ENCODE results near the gene TF. TPM values are rescaled to one million over a fixed set of nuclear protein-coding genes. Genes with fewer than 3 reads are reported as not detected.
A peak's percentile ranks its signal among the peaks of the same experiment; 100 is the strongest.

Gene TF
- total RNA-seq, 1 donor from 2014 or later, result 15.7 TPM

DNA sequence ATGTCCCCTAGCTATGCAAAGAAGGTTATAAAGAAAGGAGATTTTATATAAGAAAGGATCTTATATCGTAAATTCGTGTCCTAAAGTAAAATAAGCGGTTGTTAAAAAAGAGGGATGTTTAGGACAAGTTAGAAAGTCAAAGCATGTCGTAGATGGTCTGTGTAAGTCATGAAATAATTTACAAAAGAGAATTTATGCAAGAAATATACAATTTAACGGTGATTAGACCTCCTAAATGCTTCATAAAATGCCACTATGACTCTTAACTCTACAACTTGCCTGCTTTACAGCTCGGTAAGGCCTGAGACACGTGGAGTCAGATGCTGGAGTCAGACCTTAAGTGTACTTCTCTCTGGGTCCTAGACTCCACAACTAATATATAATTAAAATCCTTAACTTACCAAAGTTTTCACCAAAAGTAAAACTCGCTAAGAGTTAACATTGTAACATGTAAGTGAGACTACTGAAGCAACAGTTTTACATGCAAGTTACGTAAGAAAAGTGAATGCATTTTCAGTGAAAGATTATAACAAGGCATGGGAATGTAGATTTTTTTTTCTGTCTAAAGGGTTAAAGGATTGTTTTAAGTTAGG lies 46.1 kb downstream of the TF start:
- intact Hi-C loops (cut with DNase I), result no loop called here
- ATAC-seq (no peak), DNase-seq (ENCODE audit: missing footprints) (no peak)

DNA sequence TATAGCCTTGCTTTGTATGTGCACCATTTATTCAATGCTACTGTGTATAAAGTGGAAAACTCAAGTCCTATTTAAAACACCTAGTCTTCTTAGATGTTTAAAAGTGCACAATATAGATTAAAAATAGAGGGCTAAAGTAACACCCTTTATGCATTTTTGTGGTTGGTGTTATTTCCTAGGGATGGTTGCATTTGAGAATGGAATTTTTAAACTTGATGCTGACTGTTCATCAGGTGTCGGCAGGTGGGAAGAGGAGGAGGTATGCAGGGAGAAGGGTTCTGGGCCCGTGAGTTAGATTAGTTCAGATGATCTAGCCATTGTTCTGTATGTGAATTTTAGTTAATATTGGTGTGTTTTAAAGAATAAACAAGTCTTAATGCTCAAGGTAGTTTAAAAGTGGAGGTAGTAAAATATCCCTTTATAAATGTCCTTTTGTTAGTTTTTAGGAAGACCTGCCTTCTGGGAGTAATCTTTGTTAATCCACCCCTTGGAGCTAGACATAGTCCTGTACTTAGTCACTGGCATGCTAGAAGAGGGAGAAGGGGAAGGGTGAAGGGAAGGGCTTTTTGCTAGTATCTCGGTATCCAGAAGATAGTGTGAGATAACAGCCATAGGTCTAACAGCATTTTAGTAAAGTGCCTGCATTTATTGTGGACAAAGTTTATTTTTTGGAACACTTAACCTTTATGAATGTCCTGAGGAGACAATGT lies 51.4 kb downstream of the TF start:
- ATAC-seq, result no peak
- no peak for DNase-seq (ENCODE audit: missing footprints)
- intact Hi-C loops (cut with DNase I), result no loop called here

DNA sequence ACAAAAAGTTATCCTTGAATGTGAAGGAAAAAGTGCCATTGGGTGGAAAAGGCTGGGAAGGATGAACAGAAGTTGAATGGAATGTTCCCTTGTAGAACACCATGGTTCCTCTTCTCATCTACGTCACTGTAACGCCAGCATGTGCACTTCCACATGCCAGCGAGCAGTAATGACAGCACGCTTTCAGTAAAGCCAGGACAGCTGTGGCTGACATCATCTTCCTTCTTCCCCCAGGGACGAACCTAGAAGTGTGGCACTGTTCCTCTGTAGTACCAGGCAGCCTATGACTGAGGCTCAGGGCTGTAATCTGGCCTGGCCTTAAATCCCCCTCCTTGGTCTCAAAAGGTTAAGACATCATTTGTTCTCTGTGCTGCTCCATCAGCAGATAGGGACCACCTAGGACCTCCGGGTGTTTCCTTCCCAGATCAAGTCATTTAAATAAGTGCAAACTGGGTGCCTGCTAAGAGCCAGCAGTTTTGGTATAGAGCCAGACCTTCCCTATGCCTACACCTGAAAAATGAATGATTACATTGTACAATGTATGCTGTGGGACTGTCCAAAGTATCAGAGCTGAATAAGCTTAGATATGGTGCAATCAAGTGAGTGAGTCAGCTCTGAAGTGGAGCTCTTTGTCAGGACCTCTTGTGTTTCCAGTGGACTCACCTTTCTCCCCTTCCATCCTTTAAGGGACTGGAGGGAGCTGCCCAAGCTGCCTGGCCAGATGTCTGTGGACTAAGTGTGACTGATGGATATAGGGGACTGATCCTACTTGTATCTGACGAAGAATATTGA lies 53.8 kb downstream of the TF start:
- intact Hi-C loops (cut with DNase I), result loop anchor here (10.0 kb wide), 1 partner anchor 1075 kb away; the partner anchor contains the start of gene NPHP3
- peak; percentile 52 for ATAC-seq
- DNase-seq (ENCODE audit: missing footprints), result no peak

DNA sequence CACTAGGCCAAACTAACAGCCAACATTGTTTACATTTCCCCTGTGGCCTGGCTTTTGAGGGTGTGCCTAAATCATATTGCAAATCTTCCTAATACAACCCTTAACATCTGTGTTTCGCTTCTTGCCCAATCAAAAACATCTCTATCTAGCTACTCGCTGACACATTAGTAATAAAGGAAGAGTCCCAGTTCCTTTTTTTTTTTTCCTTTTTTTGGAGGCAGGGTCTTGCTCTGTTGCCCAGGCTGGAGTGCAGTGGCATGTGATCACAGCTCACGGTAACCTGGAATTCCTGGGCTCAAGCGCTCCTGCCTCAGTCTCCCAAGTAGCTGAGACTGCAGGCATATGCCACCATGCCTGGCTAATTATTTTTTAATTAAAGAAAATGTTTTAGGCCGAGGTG lies 57.3 kb downstream of the TF start:
- DNase-seq (ENCODE audit: missing footprints), result no peak
- ATAC-seq, result no peak
- intact Hi-C loops (cut with DNase I), result loop anchor here (10.0 kb wide), 1 partner anchor 1079 kb away; the partner anchor contains the start of gene NPHP3

DNA sequence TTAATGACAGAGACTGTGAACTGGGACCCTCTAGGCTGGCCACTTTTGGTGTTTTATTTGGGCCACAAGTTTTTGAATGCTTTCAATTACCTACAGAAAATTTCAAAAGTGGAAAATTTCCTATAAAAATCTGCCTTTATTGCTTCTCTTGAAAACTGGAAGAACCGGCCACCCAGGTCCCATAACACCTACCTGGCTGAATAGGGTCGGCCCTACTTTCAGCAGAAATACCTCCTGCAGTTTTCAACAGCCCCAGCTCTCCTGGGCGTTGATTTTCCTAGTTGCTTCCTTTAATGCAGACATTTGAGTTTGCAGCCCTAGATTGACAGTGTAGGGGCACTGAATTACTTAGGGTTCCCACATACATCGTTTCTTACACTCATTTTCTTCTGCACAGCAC lies 58.7 kb downstream of the TF start:
- intact Hi-C loops (cut with DNase I), result loop anchor here (5.0 to 10.0 kb wide), 2 partner anchors 143 to 1080 kb away; partner anchors contain the start of genes NPHP3 and TOPBP1
- DNase-seq (ENCODE audit: missing footprints), result no peak
- no peak for ATAC-seq

DNA sequence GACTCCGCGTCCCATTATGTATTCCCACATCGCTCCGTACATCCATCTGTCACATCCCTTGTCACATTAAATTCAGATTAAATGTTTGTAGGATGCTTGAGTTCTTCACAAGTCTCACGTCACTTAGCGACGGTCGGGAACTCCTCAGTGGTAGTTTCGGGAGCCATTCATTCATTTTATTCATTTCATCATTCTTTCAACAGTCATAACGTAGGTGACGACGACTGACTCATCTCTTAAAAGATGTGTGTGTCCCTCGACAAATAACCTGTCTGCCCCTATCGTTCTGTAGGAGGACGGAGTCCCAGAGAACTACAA lies 59.1 kb downstream of the TF start:
- ATAC-seq (no peak), DNase-seq (ENCODE audit: missing footprints) (no peak)
- intact Hi-C loops (cut with DNase I), result loop anchor here (5.0 to 10.0 kb wide), 2 partner anchors 143 to 1081 kb away; partner anchors contain the start of genes NPHP3 and TOPBP1

DNA sequence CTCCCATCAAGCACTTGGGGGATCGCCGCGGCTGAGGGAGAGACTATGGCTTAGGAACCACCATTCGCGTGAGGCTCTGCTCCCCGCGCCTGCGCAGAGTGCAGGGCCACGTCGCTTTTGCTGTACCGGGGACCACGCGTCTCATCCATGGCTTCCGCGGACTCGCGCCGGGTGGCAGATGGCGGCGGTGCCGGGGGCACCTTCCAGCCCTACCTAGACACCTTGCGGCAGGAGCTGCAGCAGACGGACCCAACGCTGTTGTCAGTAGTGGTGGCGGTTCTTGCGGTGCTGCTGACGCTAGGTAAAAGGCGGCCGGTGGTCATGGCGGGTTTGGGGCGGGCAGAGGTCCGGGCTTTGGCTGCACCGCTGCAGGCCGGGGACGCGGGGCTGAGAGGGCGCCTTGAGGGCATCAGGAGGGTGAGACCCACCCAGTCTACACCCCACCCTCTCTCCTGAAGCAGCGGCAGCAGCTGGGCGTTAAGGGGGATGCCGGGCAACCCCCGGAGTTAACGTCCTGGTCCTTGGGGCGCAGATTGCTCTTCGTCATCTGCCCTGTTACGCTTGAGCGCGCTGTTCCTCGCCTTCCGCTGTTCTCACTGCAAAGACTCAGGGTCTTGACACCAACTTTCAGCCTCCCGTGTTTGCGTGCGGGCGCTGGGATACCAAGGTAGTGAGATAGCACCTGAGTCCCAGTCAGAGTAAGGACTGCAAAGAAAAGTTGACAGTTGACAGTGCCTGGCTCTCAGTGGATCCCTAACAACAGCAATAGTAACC lies 59.7 kb downstream of the TF start, which contains the start of gene SRPRB:
Gene SRPRB (plus strand): TSS at position 114 of the 774 bp plus-strand sequence. CDS start 34 bp downstream, at position 148.
- intact Hi-C loops (cut with DNase I), result loop anchor here (5.0 to 10.0 kb wide), 2 partner anchors 144 to 1081 kb away; partner anchors contain the start of genes NPHP3 and TOPBP1
- ATAC-seq (peak; percentile 100), DNase-seq (ENCODE audit: missing footprints) (peak; percentile 97)

DNA sequence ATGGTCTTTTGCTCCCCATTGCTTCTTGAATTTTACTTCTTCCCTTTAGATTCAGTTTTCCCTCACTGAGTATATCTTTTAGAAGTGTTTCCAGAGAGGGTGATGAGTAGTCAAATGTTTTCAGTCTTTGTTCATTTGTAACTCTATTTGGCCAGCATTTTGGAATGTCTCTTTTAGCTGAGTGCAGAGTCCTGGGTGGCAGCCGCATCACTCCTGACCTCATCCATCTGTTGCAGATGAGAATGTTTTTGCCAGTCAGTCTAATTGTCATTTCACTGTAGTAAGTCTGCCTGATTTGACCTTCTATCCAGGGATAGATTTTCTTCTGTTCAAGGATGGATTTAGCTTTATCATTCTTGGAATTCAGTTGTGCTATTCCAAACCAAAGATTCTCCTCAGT lies 66.7 kb downstream of the TF start:
- DNase-seq (ENCODE audit: missing footprints), result no peak
- intact Hi-C loops (cut with DNase I), result no loop called here
- ATAC-seq, result no peak

DNA sequence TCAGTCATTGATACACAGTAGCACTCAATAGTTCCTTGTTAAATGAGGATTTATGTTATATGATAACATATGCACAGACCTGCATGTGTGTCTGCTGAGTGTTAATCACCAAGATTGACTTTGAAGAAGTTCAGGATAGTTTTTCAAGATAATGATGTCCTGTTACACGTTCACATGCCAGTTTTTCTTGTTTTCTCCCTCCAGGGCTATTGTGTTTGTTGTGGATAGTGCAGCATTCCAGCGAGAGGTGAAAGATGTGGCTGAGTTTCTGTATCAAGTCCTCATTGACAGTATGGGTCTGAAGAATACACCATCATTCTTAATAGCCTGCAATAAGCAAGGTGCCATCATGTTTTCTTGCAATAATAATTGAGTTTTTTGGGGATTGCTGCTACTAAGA lies 69.2 kb downstream of the TF start:
- no peak for DNase-seq (ENCODE audit: missing footprints)
- intact Hi-C loops (cut with DNase I), result no loop called here
- no peak for ATAC-seq

DNA sequence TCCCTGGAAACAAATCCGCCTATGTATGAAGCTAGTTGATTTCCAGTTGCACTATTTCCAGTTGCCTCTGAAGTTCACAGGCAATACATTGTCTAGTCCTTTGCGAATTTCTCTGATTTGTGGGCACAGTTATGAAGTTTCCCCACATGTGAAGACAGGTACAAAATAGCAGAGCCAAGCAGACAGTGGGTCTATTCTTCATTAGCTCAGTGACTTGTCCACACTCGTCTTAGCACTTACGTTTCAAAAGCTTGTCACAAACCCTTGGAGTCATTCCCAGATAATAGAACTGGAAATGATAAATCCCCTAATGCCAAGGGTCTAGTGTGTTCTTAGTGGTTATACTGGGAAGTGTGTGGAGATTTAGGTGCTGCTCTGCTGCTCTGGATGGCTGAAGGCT lies 73.9 kb downstream of the TF start:
- ATAC-seq (no peak), DNase-seq (ENCODE audit: missing footprints) (no peak)
- intact Hi-C loops (cut with DNase I), result no loop called here

DNA sequence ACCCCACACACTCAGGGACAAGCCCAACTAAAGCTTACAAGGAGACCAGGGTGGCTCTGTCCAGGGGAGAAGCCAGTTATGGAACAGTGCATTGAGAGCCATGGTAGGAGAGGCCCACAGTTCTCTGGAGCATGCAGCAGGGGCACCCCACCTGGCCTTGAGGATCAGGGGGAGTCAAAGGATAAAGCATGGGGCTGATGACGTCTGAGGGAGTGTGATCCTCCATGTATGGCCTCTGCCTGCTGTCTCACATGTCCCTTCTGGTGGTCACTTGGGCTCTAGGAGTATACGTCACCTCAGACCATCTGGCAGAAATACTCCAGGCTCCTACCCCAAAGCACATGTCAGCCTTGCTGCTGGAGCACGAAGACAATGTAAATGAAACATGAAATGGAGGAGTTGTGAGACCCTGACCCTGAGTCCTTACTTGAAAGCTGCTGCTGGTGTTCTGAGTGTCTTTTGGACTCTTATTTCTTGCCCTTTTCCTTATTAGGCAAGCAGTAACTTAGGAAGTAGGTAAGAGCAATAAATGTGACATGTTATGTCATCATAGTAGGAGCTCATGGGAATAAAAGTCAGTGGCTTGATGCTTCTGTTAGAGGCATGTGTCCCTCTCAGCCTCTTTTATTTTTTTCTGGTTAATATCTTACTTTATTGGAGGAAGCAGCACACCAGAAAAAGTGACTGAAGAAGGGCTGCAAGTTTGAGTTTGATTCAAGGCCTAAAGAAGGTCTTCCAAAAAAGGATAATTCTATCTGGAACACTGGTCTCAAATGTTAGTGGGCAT lies 74.9 kb downstream of the TF start:
- DNase-seq (ENCODE audit: missing footprints) (no peak), ATAC-seq (no peak)
- intact Hi-C loops (cut with DNase I), result no loop called here

DNA sequence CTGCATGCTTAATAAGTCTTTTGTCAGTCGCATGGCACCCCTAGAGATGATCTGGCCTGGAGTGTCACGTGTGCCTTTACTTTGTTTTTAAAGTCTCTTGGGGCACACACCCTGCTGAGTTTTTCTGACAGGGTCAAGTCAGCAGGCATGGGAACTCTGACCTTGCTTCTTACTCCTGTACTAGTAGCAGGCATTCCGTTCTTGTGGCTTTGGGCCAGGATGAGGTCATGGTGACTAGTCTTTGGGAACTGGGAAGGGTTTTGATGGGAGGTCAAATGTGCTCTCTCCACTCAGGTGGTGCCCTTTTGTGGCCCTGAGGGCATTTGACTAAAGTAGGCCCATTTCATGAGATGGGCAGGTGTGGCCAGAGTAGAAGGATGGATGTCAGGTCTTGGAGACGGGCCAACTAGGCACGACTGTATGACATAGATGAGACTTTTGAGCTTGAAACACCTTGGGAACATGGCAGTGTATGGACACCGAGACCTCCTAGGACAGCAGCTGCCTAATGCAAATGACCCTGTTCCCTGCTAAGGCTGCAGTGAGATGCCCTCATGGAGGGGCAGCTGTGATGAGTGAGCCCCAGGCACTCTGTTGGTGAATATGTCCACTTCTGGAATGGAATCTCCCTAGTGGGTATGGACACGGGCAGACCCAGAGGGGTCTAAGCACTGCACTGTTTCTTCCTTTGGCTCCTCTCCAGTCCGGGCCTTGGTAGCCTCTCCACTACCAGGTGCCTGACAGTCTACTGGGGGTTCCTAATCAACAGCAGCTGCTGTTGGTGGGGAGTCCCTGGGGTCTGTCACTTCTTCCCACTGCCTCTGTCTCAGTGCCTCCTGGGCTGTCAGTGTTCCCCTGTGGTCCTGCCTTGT lies 75.8 kb downstream of the TF start:
- intact Hi-C loops (cut with DNase I), result no loop called here
- peak; percentile 65 for ATAC-seq

DNA sequence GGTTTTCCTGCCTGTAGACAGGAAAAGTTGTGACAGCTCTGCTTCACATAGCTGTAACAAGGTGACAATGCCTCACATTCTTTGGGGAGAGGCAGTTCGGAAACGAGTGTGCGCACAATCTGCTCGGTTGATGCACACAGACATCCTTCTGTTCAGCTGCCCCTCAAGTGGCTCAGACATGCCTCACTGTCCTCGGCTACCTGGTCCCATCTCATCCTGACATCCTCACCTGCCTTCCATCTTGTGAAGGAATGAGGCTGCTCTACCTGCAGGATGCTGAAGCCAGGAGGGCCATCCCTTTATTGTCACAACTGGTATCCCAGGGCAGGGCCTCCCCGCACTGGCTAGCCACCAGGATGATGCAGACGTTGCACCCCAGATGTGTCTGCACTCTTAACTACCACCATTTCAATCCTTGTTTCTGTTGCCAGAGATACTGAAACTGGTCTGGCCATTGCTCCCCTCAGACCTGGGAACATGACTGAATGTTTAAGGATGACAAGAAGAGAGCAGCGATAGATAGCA lies 78.8 kb downstream of the TF start:
- ATAC-seq, result no peak
- no peak for DNase-seq (ENCODE audit: missing footprints)
- intact Hi-C loops (cut with DNase I), result no loop called here

More for the DNA sequence above, 75.8 kb downstream of the TF start:
- no peak for DNase-seq (ENCODE audit: missing footprints)

DNA sequence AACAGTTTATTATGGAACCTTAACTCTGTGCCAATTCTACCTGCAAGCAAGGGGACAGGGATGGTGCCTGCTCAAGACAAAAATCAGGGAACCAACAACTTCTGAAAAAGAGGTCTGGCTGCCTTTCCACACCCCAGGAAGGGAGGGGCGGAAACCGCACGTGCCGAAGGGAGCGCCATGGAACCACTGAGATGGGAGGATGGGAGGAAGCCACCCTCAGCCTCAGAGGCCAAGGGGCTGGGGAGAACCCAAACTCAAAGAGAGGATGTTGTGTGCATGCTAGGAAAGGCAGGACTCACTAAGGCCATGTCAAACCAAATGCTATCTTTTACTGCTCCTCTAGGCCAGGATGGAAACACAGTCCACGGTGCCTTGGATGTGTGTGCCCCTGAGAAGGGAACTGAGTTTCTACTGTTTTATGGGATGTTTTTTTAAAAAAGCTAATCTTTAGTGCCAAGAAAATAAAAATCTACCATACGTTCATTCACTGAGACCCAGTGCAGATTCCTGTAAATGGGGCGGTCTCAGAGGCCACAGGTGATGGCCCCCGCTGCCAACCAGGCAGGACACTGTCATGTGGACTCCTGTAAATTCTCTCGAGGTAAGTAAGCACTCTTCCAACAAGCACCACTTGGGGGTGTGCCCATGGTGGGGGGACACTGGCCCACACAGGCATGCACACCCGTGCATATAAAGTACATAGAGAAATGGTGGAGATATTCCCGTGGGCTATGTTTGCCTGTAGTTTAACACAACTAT lies 80.0 kb downstream of the TF start:
- DNase-seq (ENCODE audit: missing footprints) (no peak), ATAC-seq (no peak)
- intact Hi-C loops (cut with DNase I), result no loop called here

DNA sequence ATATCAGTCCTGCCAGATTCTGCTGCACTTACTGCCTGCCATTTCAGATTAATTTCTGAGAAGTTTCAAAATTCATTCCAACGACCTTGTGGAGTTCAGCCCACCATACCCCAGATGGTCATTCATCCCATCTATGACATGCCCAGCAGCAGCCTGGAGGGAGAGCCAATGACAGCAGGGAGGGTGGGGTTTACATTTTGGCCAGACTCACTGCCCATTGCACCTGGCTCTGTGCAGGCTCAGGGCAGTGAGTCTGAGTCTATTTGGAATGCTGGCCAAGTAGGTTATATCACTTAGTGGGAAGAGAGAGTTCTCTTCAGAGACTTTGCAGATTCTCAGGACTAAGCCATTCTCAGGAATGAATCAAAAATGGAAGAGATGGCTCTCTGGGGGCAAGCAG lies 80.9 kb downstream of the TF start:
- no peak for ATAC-seq
- intact Hi-C loops (cut with DNase I), result no loop called here
- DNase-seq (ENCODE audit: missing footprints), result no peak

DNA sequence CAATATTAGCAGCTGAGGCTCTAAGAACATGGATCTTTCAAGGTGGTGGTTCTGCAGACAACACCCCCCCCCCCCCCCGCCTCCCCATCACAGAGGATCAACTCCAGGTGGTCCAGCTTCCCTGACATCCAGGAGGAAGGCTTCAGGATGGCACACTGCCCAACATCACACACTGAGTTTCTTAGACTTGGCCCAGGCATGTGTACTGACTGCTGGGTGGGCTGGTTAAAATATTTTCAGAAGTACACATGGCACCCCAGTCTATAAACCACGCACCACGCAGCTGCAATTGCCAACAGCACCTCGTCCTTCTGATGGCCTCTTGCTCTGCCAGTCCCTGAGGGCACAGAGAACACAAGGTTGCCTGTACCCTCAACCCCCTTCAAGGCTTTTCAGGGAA lies 81.5 kb downstream of the TF start:
- intact Hi-C loops (cut with DNase I), result loop anchor here (2.0 kb wide), 1 partner anchor 65 kb away; no protein-coding TSS in a partner anchor
- no peak for ATAC-seq
- DNase-seq (ENCODE audit: missing footprints), result no peak

Data from Right ventricle myocardium inferior (tissue), 1 donor.